Measurements from ENCODE around the gene C5orf58. TPM values are rescaled to one million over a fixed set of nuclear protein-coding genes. Genes with fewer than 3 reads are reported as not detected.

Gene C5orf58
- total RNA-seq, 1 donor from 2014 or later = not detected

- TF ChIP-seq, protein P1, sequence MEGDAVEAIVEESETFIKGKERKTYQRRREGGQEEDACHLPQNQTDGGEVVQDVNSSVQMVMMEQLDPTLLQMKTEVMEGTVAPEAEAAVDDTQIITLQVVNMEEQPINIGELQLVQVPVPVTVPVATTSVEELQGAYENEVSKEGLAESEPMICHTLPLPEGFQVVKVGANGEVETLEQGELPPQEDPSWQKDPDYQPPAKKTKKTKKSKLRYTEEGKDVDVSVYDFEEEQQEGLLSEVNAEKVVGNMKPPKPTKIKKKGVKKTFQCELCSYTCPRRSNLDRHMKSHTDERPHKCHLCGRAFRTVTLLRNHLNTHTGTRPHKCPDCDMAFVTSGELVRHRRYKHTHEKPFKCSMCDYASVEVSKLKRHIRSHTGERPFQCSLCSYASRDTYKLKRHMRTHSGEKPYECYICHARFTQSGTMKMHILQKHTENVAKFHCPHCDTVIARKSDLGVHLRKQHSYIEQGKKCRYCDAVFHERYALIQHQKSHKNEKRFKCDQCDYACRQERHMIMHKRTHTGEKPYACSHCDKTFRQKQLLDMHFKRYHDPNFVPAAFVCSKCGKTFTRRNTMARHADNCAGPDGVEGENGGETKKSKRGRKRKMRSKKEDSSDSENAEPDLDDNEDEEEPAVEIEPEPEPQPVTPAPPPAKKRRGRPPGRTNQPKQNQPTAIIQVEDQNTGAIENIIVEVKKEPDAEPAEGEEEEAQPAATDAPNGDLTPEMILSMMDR (conservative IDR thresholded peaks at IDR 0.05; ENCODE audit: low read depth, low read length) = no peak
- H3K4me3 ChIP-seq (ENCODE audit: low read depth, low read length) = no peak overlapping the region
- DNase-seq (ENCODE audit: low read depth) = no peak
These were observed 31.1 kb downstream of the C5orf58 start for GRCh38 chr5:170263906-170264305.

GRCh38 chr5:170265522-170265921, 32.7 kb downstream of the C5orf58 start:
- DNase-seq (ENCODE audit: low read depth) = no peak
- TF ChIP-seq, protein P1 (conservative IDR thresholded peaks at IDR 0.05; ENCODE audit: low read depth, low read length) = no peak
- H3K4me3 ChIP-seq (ENCODE audit: low read depth, low read length) = no peak overlapping the region

- no peak for DNase-seq (ENCODE audit: low read depth)
- H3K4me3 ChIP-seq (ENCODE audit: low read depth, low read length) = no peak overlapping the region
- TF ChIP-seq, protein P1 (conservative IDR thresholded peaks at IDR 0.05; ENCODE audit: low read depth, low read length) = no peak
These were observed 34.0 kb downstream of the C5orf58 start for GRCh38 chr5:170266570-170267381.

DNA sequence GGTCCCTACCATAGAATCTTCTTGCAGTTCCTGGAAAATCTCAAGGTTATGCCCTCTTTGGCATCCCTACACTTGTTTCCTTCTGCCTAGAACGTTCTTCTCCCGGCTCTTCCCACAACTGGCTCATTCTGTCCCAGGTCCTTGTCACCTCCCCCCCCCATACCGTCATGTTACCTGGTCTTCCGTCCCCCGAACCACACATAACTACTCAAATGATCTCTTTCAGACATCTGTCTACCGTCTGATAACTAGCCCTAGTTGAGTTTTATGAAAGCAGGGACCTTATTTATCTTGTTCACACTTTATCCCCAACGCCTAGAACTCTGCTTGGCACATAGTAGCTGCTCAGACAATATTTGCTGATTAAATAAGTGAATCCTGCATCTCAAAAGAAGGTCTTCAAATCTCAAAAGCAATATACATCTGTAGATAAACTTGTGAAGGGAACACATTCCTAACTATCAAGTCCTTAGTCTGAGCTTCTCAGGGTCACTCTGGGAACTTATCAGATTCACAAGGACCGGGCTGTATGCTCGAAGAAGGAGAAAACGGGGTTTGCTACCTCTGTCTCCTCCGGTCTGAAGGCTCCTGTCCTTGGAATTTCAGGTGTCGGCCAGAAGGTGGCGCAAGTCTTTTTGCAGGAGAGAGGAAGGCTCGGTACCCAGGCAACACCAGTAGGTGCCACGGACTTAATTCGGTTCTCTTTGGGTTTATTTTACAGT, 34.8 kb downstream of the C5orf58 start:
- TF ChIP-seq, protein P1 (conservative IDR thresholded peaks at IDR 0.05; ENCODE audit: low read depth, low read length) = peak; percentile 92
- DNase-seq (ENCODE audit: low read depth) = peak; percentile 12
- no peak overlapping the region for H3K4me3 ChIP-seq (ENCODE audit: low read depth, low read length)

GRCh38 chr5:170268153-170268689, 35.4 kb downstream of the C5orf58 start:
- DNase-seq (ENCODE audit: low read depth) = no peak
- TF ChIP-seq, protein P1 (conservative IDR thresholded peaks at IDR 0.05; ENCODE audit: low read depth, low read length) = no peak
- no peak overlapping the region for H3K4me3 ChIP-seq (ENCODE audit: low read depth, low read length)

DNA sequence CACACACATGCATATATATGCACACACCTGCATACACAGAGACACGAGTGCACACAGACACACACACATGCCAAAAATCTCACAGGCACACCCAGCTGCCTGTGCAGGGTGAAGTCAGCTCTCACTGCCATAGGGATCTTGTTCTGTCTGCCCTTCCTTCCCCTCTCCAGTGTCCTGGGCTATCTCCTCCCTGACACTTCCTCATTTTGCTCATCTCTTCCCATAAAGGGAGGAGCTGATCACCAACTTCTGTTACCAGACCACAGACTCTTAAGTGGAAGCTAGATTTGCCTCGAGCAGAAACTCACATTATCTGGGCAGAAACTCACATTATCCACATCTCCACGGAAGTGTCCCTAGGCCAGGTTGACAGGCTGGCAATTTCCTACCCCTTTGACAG, 36.1 kb downstream of the C5orf58 start:
- H3K4me3 ChIP-seq (ENCODE audit: low read depth, low read length) = no peak overlapping the region
- DNase-seq (ENCODE audit: low read depth) = no peak
- TF ChIP-seq, protein P1 (conservative IDR thresholded peaks at IDR 0.05; ENCODE audit: low read depth, low read length) = no peak
